Fibroblast of pulmonary artery (primary cell): ENCODE data around the gene ABI3BP.
"Not testable (repeated sequence)": the region's sequence is repeated elsewhere in the genome, so short reads cannot be mapped to it uniquely, and the experiment has no call there.

ENCODE experiments used
- DNase-seq: peaks from one replicate; pipeline ENCODE4 v3.0.0-alpha.2; 2010; ENCODE audit warnings: low read depth
- H3K4me3 ChIP-seq: replicated peaks from 2 replicates; pipeline ENCODE4 v1.5.1; 2011; ENCODE audit warnings: low read depth, mild to moderate bottlenecking, control low read depth, low read length, moderate library complexity
- CTCF ChIP-seq: IDR thresholded peaks from 2 replicates; pipeline ENCODE4 v1.5.1; 2011; ENCODE audit warnings: mild to moderate bottlenecking, control low read depth, low read length, inconsistent platforms; ENCODE audit errors: missing control alignments

Gene ABI3BP

GRCh38 chr3:101036213-101036618, 43.0 kb upstream of the ABI3BP start:
- DNase-seq = peak; percentile 95

GRCh38 chr3:101027286-101027685, 34.1 kb upstream of the ABI3BP start:
- no peak for TF ChIP-seq CTCF

More at GRCh38 chr3:101036213-101036618, 43.0 kb upstream of the ABI3BP start:
- TF ChIP-seq CTCF = no peak
- no peak overlapping the region for H3K4me3 ChIP-seq

GRCh38 chr3:101026881-101027280, 33.7 kb upstream of the ABI3BP start:
- TF ChIP-seq CTCF = no peak
- no peak overlapping the region for H3K4me3 ChIP-seq
- no peak for DNase-seq

More at GRCh38 chr3:101027286-101027685, 34.1 kb upstream of the ABI3BP start:
- no peak overlapping the region for H3K4me3 ChIP-seq
- no peak for DNase-seq

- H3K4me3 ChIP-seq = no peak overlapping the region
- TF ChIP-seq CTCF = no peak
- DNase-seq = no peak
Measured at GRCh38 chr3:101026244-101026643, 33.0 kb upstream of the ABI3BP start.

GRCh38 chr3:101020351-101021015, 27.3 kb upstream of the ABI3BP start:
- H3K4me3 ChIP-seq = no peak overlapping the region
- no peak for TF ChIP-seq CTCF

GRCh38 chr3:101017017-101017416, 23.8 kb upstream of the ABI3BP start:
- H3K4me3 ChIP-seq = peak overlapping the region; percentile 13
- no peak for TF ChIP-seq CTCF
- DNase-seq = peak; percentile 60

More at GRCh38 chr3:101020351-101021015, 27.3 kb upstream of the ABI3BP start:
- peak; percentile 59 for DNase-seq

- H3K4me3 ChIP-seq, DNase-seq: not testable (repeated sequence)
Measured at GRCh38 chr3:101012312-101012711, 19.1 kb upstream of the ABI3BP start.
